ENCODE data around the gene ZSCAN2. TPM values are rescaled to one million over a fixed set of nuclear protein-coding genes. Genes with fewer than 3 reads are reported as not detected.

Gene ZSCAN2
- total and polyA plus RNA-seq, 2 of the 8 experiments (the other 6 are each of a cell fraction or from before 2014, with no cell fraction given) = 23.6 to 52.4 TPM

DNA sequence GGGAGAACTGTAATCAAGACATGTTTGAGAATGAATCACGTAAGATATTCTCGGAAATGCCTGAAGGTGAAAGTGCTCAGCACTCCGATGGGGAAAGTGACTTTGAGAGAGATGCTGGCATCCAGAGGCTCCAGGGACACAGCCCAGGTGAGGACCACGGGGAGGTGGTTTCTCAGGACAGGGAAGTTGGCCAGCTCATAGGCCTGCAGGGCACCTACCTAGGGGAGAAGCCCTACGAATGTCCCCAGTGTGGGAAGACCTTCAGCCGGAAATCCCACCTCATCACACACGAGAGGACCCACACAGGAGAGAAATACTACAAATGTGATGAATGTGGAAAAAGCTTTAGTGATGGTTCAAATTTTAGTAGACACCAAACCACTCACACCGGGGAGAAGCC lies 19.8 kb downstream of the ZSCAN2 start:
- no peak overlapping the region for H3K18ac ChIP-seq (ENCODE audit: extremely low read depth, low read length)
- H3K23me2 ChIP-seq (ENCODE audit: low read depth, low read length) = no peaks in the 10 kb centered on the region
- H2BK12ac ChIP-seq (ENCODE audit: low read depth, low read length) = no peak overlapping the region
- H3K4me3 ChIP-seq (ENCODE audit: extremely low read depth in 1 of 4, insufficient read depth in 2 of 4, low read depth in 3 of 4, low read length in 4 of 4) = peak overlapping the region in 1 of 4 experiments; percentile 2; a peak in 1 of 8 replicates
- no peaks in the 10 kb centered on the region for H3K4me1 ChIP-seq (replicated peaks in 1 of 4; ENCODE audit: control insufficient read depth in 3 of 4, insufficient read depth in 4 of 4, low read length in 3 of 4)
- H3K27ac ChIP-seq (ENCODE audit: low read depth, low read length) = no peak overlapping the region
- no peak overlapping the region for H4K5ac ChIP-seq (ENCODE audit: insufficient read length, low read depth, low read length)
- H4K91ac ChIP-seq (replicated peaks; ENCODE audit: insufficient read length, low read length) = no peak overlapping the region
- no peak overlapping the region for H2AK5ac ChIP-seq (ENCODE audit: low read depth, low read length)
- no peak for FAIRE-seq
- no peak overlapping the region for H3K56ac ChIP-seq (replicated peaks; ENCODE audit: insufficient read length, low read depth, low read length)
- H3K4ac ChIP-seq (replicated peaks; ENCODE audit: insufficient read length, low read depth, low read length) = no peak overlapping the region
- ChIA-PET CTCF (ENCODE audit: partially characterized antibody) (interaction anchor here (0.7 to 6.2 kb wide), 6 partner anchors 9 to 34 kb away, joined by 3 to 51 read pairs (median 6); partner anchors contain the start of gene ZSCAN2), POLR2A (ENCODE audit: partially characterized antibody) (interaction anchor here (0.8 to 12.3 kb wide), 7 partner anchors 8 to 33 kb away, joined by 3 to 176 read pairs (median 6); partner anchors contain the start of genes WDR73 and ZSCAN2)
- H3K79me2 ChIP-seq (ENCODE audit: control insufficient read depth in 1 of 2, insufficient read depth in 2 of 2, low read length in 2 of 2) = peaks cover 3 to 39% of the 10 kb centered on the region in 2 experiments; a peak in 3 of 4 replicates
- H4K8ac ChIP-seq (ENCODE audit: extremely low read depth, insufficient read depth, low read length) = no peak overlapping the region
- H2BK5ac ChIP-seq (ENCODE audit: low read depth, low read length) = no peak overlapping the region
- H3K27me3 ChIP-seq (replicated peaks in 1 of 4; ENCODE audit: control insufficient read depth in 3 of 4, extremely low read depth in 1 of 4, insufficient read depth in 3 of 4, low read length in 3 of 4) = no peaks in the 10 kb centered on the region; a peak in 1 of 7 replicates
- H2BK120ac ChIP-seq (replicated peaks; ENCODE audit: low read depth, low read length) = no peak overlapping the region
- WGBS, 2 experiments (ENCODE audit: extremely low coverage in 1 of 2, insufficient coverage in 1 of 2, insufficient read length in 1 of 2, insufficient replicate concordance in 2 of 2, low coverage in 1 of 2, low lambda C conversion rate in 2 of 2, missing lambda C conversion rate in 1 of 2) = 96% methylated on average over 8 of the region's 8 CpGs; no CpG with 5 or more reads in 1 of the 2 experiments
- H4K20me1 ChIP-seq (replicated peaks in 1 of 2; ENCODE audit: control insufficient read depth in 1 of 2, insufficient read depth in 2 of 2, low read length in 2 of 2) = peaks cover 0 to 5% of the 10 kb centered on the region in 2 experiments
- H3K4me2 ChIP-seq (ENCODE audit: insufficient read depth in 1 of 2, low read depth in 2 of 2, low read length in 2 of 2) = no peak overlapping the region
- peaks cover 22 to 51% (median 24%) of the 10 kb centered on the region in 4 experiments for H3K36me3 ChIP-seq (ENCODE audit: control insufficient read depth in 2 of 4, insufficient read depth in 4 of 4, low read length in 3 of 4)
- no peak for TF ChIP-seq RNF2 (IDR thresholded peaks at IDR 0.05; ENCODE audit: borderline replicate concordance, low read depth, low read length, missing control alignments, poor library complexity, severe bottlenecking)
- no peak for TF ChIP-seq YY1 (IDR thresholded peaks at IDR 0.05; ENCODE audit: low read depth, low read length)
- no peak overlapping the region for H2AFZ ChIP-seq (ENCODE audit: low read length)
- no peak overlapping the region for H3K23ac ChIP-seq (ENCODE audit: insufficient read length)
- no peak overlapping the region for H2BK15ac ChIP-seq (ENCODE audit: low read length)
- peaks cover 31 to 38% of the 10 kb centered on the region in 2 experiments for H3K9me3 ChIP-seq (ENCODE audit: insufficient read depth in 2 of 2, low read depth in 1 of 2, low read length in 1 of 2)
- H2BK20ac ChIP-seq (ENCODE audit: low read length) = no peak overlapping the region
- H3K14ac ChIP-seq (ENCODE audit: insufficient read length) = no peak overlapping the region
- DNase-seq (ENCODE audit: low read depth in 1 of 2, low spot score in 2 of 2) = no peak
- no peak overlapping the region for H3K9ac ChIP-seq (replicated peaks in 1 of 4; ENCODE audit: extremely low read depth in 1 of 4, low read depth in 3 of 4, low read length in 3 of 4)
- peaks cover 6% of the 10 kb centered on the region for H3K79me1 ChIP-seq (ENCODE audit: low read depth, low read length)

All from H1 (cell line).